WTC11 (cell line): Measurements from ENCODE around the gene HS2ST1. TPM values are rescaled to one million over a fixed set of nuclear protein-coding genes. Genes with fewer than 3 reads are reported as not detected.
A peak's percentile ranks its signal among the peaks of the same experiment; 100 is the strongest.

Source experiments
- ATAC-seq: fragments of 200-7000 bp; cut with Tn5 transposase; 2 replicates; pipeline ENCODE4 v1.10.0; 2021; ENCODE audit warnings: mild to moderate bottlenecking, moderate library complexity
- CTCF ChIA-PET: fragments of 300-600 bp; sonication (Branson Sonifier 250); formaldehyde crosslinking; loops from one replicate; lab custom pipeline; 2021; ENCODE audit warnings: antibody characterized with exemption; lab: Charles Lee
- POLR2A ChIA-PET: fragments of 350-600 bp; sonication (Branson Sonifier 250); formaldehyde crosslinking; loops from one replicate; lab custom pipeline; 2021; ENCODE audit warnings: antibody characterized with exemption; lab: Charles Lee
- DNase-seq: peaks from one replicate; pipeline ENCODE4 v3.0.0; 2021; ENCODE audit warnings: low spot score
- H3K27ac Mint-ChIP-seq: 2 replicates; pipeline ENCODE4 v1.8.0; 2021; ENCODE audit warnings: mixed read lengths
- H3K27me3 Mint-ChIP-seq: 2 replicates; pipeline ENCODE4 v1.8.0; 2021; ENCODE audit warnings: low read depth, mild to moderate bottlenecking, moderate library complexity, mixed read lengths
- H3K36me3 Mint-ChIP-seq: 2 replicates; pipeline ENCODE4 v1.8.0; 2021; ENCODE audit warnings: mixed read lengths
- H3K4me1 Mint-ChIP-seq: 2 replicates; pipeline ENCODE4 v1.8.0; 2022; ENCODE audit warnings: mixed read lengths
- H3K4me3 Mint-ChIP-seq: 2 replicates; pipeline ENCODE4 v1.8.0; 2021; ENCODE audit warnings: mild to moderate bottlenecking, moderate library complexity, mixed read lengths
- H3K9me3 Mint-ChIP-seq: 2 replicates; pipeline ENCODE4 v1.8.0; 2021; ENCODE audit warnings: mixed read lengths
- ARID4B ChIP-seq: sonication (generic); formaldehyde crosslinking; IDR thresholded peaks from 2 replicates; pipeline ENCODE4 v1.8.0; 2023; ENCODE audit warnings: missing genetic modification reagents, mild to moderate bottlenecking, borderline replicate concordance
- ATF3 ChIP-seq: sonication (generic); formaldehyde crosslinking; conservative IDR thresholded peaks from 2 replicates; pipeline ENCODE4 v1.8.1; 2022; ENCODE audit warnings: mild to moderate bottlenecking, missing genetic modification reagents
- CBFB ChIP-seq: sonication (generic); formaldehyde crosslinking; IDR thresholded peaks from 2 replicates; pipeline ENCODE4 v1.8.1; 2022; ENCODE audit warnings: mild to moderate bottlenecking, low read depth, missing genetic modification reagents
- CREM ChIP-seq: sonication (generic); formaldehyde crosslinking; IDR thresholded peaks from 2 replicates; pipeline ENCODE4 v1.8.1; 2022; ENCODE audit warnings: mild to moderate bottlenecking, missing genetic modification reagents, moderate library complexity
- E2F5 ChIP-seq: sonication (generic); formaldehyde crosslinking; IDR thresholded peaks from 2 replicates; pipeline ENCODE4 v1.8.1; 2022; ENCODE audit warnings: mild to moderate bottlenecking, moderate library complexity, missing genetic modification reagents
- ELF4 ChIP-seq: sonication (generic); formaldehyde crosslinking; IDR thresholded peaks from 2 replicates; pipeline ENCODE4 v1.8.1; 2022; ENCODE audit warnings: low read depth, mild to moderate bottlenecking, moderate library complexity, missing genetic modification reagents
- EMX1 ChIP-seq: fragments of 250-450 bp; sonication (Bioruptor Pico); IDR thresholded peaks from 2 replicates; pipeline ENCODE4 v1.8.0; 2021; ENCODE audit warnings: mild to moderate bottlenecking
- HMGA2 ChIP-seq: fragments of 250-450 bp; sonication (Bioruptor Pico); IDR thresholded peaks from 2 replicates; pipeline ENCODE4 v1.4.0; 2021; ENCODE audit warnings: mild to moderate bottlenecking, moderate library complexity
- KAT7 ChIP-seq: sonication (generic); formaldehyde crosslinking; IDR thresholded peaks from 2 replicates; pipeline ENCODE4 v1.8.1; 2023; ENCODE audit warnings: missing genetic modification reagents, mild to moderate bottlenecking, borderline replicate concordance
- PRRX2 ChIP-seq: fragments of 250-450 bp; sonication (Bioruptor Pico); IDR thresholded peaks from 2 replicates; pipeline ENCODE4 v1.8.0; 2021; ENCODE audit warnings: mild to moderate bottlenecking
- RELA ChIP-seq: sonication (generic); formaldehyde crosslinking; IDR thresholded peaks from 2 replicates; pipeline ENCODE4 v1.8.1; 2022; ENCODE audit warnings: missing genetic modification reagents, mild to moderate bottlenecking, borderline replicate concordance
- TEAD1 ChIP-seq: sonication (generic); formaldehyde crosslinking; IDR thresholded peaks from 2 replicates; pipeline ENCODE4 v1.8.0; 2022; ENCODE audit warnings: mild to moderate bottlenecking, missing genetic modification reagents
- TP53 ChIP-seq: sonication (generic); formaldehyde crosslinking; IDR thresholded peaks from 2 replicates; pipeline ENCODE4 v1.8.1; 2023; ENCODE audit warnings: mild to moderate bottlenecking, missing genetic modification reagents
- ZBTB43 ChIP-seq: sonication (generic); formaldehyde crosslinking; IDR thresholded peaks from 2 replicates; pipeline ENCODE4 v1.8.1; 2023; ENCODE audit warnings: mild to moderate bottlenecking, missing genetic modification reagents
- ZNF138 ChIP-seq: sonication (generic); formaldehyde crosslinking; conservative IDR thresholded peaks from 2 replicates; pipeline ENCODE4 v1.8.1; 2022; ENCODE audit warnings: mild to moderate bottlenecking, moderate library complexity, missing genetic modification reagents
- ZNF423 ChIP-seq: fragments of 250-450 bp; sonication (Bioruptor Pico); IDR thresholded peaks from 2 replicates; pipeline ENCODE4 v2.1.2; 2022; ENCODE audit warnings: mild to moderate bottlenecking, moderate library complexity
- ZNF425 ChIP-seq: fragments of 250-450 bp; sonication (Bioruptor Pico); conservative IDR thresholded peaks from 2 replicates; pipeline ENCODE4 v1.9.0; 2021; ENCODE audit warnings: mild to moderate bottlenecking
- ZSCAN18 ChIP-seq: fragments of 250-450 bp; sonication (Bioruptor Pico); IDR thresholded peaks from 2 replicates; pipeline ENCODE4 v2.1.2; 2022; ENCODE audit warnings: mild to moderate bottlenecking, moderate library complexity
- total RNA-seq: library from RNA; stranded (reverse); gene quantifications from 3 replicates; pipeline ENCODE4 v1.2.3, GENCODE V29; 2021

Gene HS2ST1
- total RNA-seq, 1 experiment from 2014 or later = 24.7 TPM

- ChIA-PET POLR2A (no interaction called here), CTCF (no interaction called here)
- DNase-seq = no peak
- Mint-ChIP-seq H3K9me3 (peaks cover 19% of the 10 kb centered on the region), H3K4me1 (peaks cover 36% of the 10 kb centered on the region), H3K36me3 (peaks cover 20% of the 10 kb centered on the region)
- TF ChIP-seq ZNF425 (CRISPR knock-in tag) (no peak), ZSCAN18 (CRISPR knock-in tag) (no peak), PRRX2 (CRISPR knock-in tag) (no peak), TEAD1 (CRISPR knock-in tag) (no peak), ZBTB43 (CRISPR knock-in tag) (no peak), ATF3 (CRISPR knock-in tag) (no peak), HMGA2 (no peak), ELF4 (CRISPR knock-in tag) (no peak), EMX1 (CRISPR knock-in tag) (no peak), CREM (CRISPR knock-in tag) (no peak), ARID4B (CRISPR knock-in tag) (no peak), TP53 (no peak), KAT7 (CRISPR knock-in tag) (no peak), RELA (CRISPR knock-in tag) (no peak), ZNF423 (CRISPR knock-in tag) (no peak)
- TF ChIP-seq, all 79 proteins: peak for 0
- Mint-ChIP-seq H3K27ac (no peak overlapping the region; the same call in 1 of the 2 replicates), H3K4me3 (no peak overlapping the region), H3K27me3 (no peaks in the 10 kb centered on the region; the same call in 1 of the 2 replicates)
- ATAC-seq = no peak
Measured at GRCh38 chr1:86928819-86929218, 14.4 kb downstream of the HS2ST1 start.

- H3K4me3 Mint-ChIP-seq = no peak overlapping the region
- TF ChIP-seq E2F5 (no peak), ZNF138 (CRISPR knock-in tag) (no peak), CBFB (CRISPR knock-in tag) (no peak)
- H3K36me3 Mint-ChIP-seq = no peaks in the 10 kb centered on the region
- DNase-seq (no peak), ATAC-seq (no peak)
- POLR2A ChIA-PET = interaction anchor here (2.7 kb wide), 1 partner anchor 18 kb away, joined by 30 read pairs; the partner anchor contains the start of genes HS2ST1 and SELENOF
- CTCF ChIA-PET = interaction anchor here (1.8 kb wide), 2 partner anchors 18 to 32 kb away, joined by 6 to 10 read pairs; partner anchors contain the start of genes HS2ST1 and SELENOF
- no peaks in the 10 kb centered on the region for H3K27me3 Mint-ChIP-seq
- peak overlapping the region; percentile 99 for H3K27ac Mint-ChIP-seq
- H3K9me3 Mint-ChIP-seq = no peaks in the 10 kb centered on the region
- H3K4me1 Mint-ChIP-seq = peaks cover 48% of the 10 kb centered on the region
Measured at GRCh38 chr1:86933051-86933450, 18.6 kb downstream of the HS2ST1 start.
